ENCODE results near the gene SH2D3A. TPM values are rescaled to one million over a fixed set of nuclear protein-coding genes. Genes with fewer than 3 reads are reported as not detected.
"Not testable (repeated sequence)": the region's sequence is repeated elsewhere in the genome, so short reads cannot be mapped to it uniquely, and the experiment has no call there.

SH2D3A gene
- total RNA-seq, 2 experiments from 2014 or later = 39.2 to 41.3 TPM

DNA sequence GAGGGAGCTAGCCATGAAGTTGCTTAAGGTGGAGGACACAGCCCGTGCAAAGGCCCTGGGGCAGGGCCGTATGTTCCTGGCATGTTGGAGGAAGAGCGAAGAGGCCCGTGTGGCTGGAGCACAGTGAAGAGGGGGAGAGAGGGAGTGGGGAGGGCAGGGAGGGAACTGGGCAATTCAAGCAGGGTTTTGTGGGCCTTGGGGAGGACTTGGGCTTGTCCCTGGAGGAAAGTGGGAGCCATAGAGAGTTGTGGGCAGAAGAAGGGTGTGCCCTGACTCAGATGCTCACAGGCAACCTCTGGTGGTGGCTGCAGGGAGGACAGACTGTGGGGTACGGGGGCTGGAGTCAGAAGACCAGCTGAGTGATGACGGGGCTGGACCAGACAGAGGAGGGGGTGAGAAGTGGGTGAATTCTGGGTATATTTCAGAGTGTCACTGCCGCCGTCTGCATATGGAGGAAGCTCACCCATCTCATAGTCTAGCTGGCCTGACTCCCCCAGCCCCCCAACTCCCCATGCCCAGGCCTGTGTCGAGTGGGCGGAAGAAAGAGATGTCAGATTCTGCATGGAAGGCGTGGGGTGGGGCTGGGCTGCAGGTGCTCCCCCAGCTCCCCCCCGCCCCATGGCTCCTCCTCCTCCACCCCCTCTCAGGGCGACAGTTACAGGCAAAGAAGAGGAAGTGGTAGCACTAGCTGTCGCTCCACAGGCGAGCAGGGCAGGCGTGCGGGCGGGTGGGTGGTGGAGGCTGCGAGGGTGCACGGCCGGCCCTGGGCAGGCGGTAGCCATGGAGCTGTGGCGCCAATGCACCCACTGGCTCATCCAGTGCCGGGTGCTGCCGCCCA, 5.0 kb upstream of the SH2D3A start, which contains the start of gene VAV1:
VAV1 (plus strand) TSS at position 681 of the 838 bp plus-strand sequence; CDS start at position 781, 100 bp downstream.
- intact Hi-C loops (cut with DNase I, micrococcal nuclease) = loop anchor here (1.0 kb wide), 1 partner anchor 29 kb away; no protein-coding TSS in a partner anchor
- ChIA-PET CTCF (interaction anchor here (1.8 to 3.9 kb wide), 6 partner anchors 29 to 91 kb away, joined by 5 to 17 read pairs (median 8); partner anchors contain the start of gene GPR108), POLR2A (interaction anchor here (0.6 to 4.0 kb wide), 24 partner anchors 10 to 576 kb away, joined by 3 to 66 read pairs (median 4); partner anchors contain the start of genes ARHGEF18, GPR108, TNFSF9 and TRIP10)
- TF ChIP-seq, protein P1, sequence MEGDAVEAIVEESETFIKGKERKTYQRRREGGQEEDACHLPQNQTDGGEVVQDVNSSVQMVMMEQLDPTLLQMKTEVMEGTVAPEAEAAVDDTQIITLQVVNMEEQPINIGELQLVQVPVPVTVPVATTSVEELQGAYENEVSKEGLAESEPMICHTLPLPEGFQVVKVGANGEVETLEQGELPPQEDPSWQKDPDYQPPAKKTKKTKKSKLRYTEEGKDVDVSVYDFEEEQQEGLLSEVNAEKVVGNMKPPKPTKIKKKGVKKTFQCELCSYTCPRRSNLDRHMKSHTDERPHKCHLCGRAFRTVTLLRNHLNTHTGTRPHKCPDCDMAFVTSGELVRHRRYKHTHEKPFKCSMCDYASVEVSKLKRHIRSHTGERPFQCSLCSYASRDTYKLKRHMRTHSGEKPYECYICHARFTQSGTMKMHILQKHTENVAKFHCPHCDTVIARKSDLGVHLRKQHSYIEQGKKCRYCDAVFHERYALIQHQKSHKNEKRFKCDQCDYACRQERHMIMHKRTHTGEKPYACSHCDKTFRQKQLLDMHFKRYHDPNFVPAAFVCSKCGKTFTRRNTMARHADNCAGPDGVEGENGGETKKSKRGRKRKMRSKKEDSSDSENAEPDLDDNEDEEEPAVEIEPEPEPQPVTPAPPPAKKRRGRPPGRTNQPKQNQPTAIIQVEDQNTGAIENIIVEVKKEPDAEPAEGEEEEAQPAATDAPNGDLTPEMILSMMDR (IDR thresholded peaks at IDR 0.05) = no peak
- peaks cover 22% of the 10 kb centered on the region for H3K36me3 ChIP-seq (ENCODE audit: insufficient read depth, low read length)
- H3K27me3 ChIP-seq (ENCODE audit: control insufficient read depth in 1 of 2, insufficient read depth in 2 of 2, low read length in 2 of 2) = no peaks in the 10 kb centered on the region
- H3K27ac ChIP-seq (ENCODE audit: low read depth in 1 of 2, low read length in 2 of 2) = peak within 1 kb of the TSS; percentile 78 to 93
- Mint-ChIP-seq H3K36me3 (ENCODE audit: low read depth) (peaks cover 47% of the 10 kb centered on the region), H3K4me3 (peak within 1 kb of the TSS; percentile 99), H3K27ac (peak within 1 kb of the TSS; percentile 95), H3K9me3 (no peaks in the 10 kb centered on the region), H3K27me3 (no peaks in the 10 kb centered on the region), H3K4me1 (ENCODE audit: low read depth) (peaks cover 60% of the 10 kb centered on the region)
- peaks cover 52% of the 10 kb centered on the region for H3K4me1 ChIP-seq (ENCODE audit: insufficient read depth, low read length)
- H3K9me3 ChIP-seq (ENCODE audit: control insufficient read depth in 1 of 2, insufficient read depth in 1 of 2, low read length in 2 of 2) = no peaks in the 10 kb centered on the region
- H3K4me3 ChIP-seq (ENCODE audit: low read length) = peak within 1 kb of the TSS; percentile 99
- DNase-seq = peak; percentile 69 to 93 (median 81)
- peak; percentile 48 for ATAC-seq (ENCODE audit: poor library complexity)

DNA sequence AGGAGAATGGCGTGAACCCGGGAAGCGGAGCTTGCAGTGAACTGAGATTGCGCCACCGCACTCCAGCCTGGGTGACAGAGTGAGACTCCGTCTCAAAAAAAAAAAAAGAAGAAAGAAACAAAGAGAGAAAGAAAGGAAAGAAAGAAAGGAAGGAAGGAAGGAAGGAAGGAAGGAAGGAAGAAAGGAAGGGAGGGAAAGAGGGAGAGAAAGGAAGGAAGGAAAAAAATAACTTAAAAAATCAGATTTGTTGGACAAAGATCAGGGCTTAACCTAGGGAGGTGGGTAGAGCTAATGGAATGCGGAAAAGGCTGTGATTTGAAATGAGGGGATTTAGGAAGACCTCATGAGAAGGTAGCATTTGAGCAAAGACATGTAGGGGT, 4.4 kb upstream of the SH2D3A start:
- H3K4me1 Mint-ChIP-seq (ENCODE audit: low read depth) = peaks cover 60% of the 10 kb centered on the region
- not testable (repeated sequence) for DNase-seq; H3K9me3 ChIP-seq (ENCODE audit: control insufficient read depth in 1 of 2, insufficient read depth in 1 of 2, low read length in 2 of 2); H3K9me3 Mint-ChIP-seq; ATAC-seq (ENCODE audit: poor library complexity); H3K27me3 ChIP-seq (ENCODE audit: control insufficient read depth in 1 of 2, insufficient read depth in 2 of 2, low read length in 2 of 2); H3K27me3 Mint-ChIP-seq; H3K4me3 ChIP-seq (ENCODE audit: low read length)
- H3K27ac Mint-ChIP-seq = peak overlapping the region; percentile 95
- Histone ChIP-seq H3K27ac (ENCODE audit: low read depth in 1 of 2, low read length in 2 of 2) (peak overlapping the region; percentile 60 to 93), H3K4me1 (ENCODE audit: insufficient read depth, low read length) (peaks cover 53% of the 10 kb centered on the region), H3K36me3 (ENCODE audit: insufficient read depth, low read length) (peaks cover 16% of the 10 kb centered on the region)
- peaks cover 47% of the 10 kb centered on the region for H3K36me3 Mint-ChIP-seq (ENCODE audit: low read depth)
- POLR2A ChIA-PET = interaction anchor here (0.7 to 4.0 kb wide), 6 partner anchors 26 to 577 kb away, joined by 4 to 66 read pairs (median 8); partner anchors contain the start of genes ARHGEF18 and GPR108
- intact Hi-C loops (cut with DNase I, micrococcal nuclease) = loop anchor here (1.0 kb wide), 1 partner anchor 30 kb away; no protein-coding TSS in a partner anchor
- H3K4me3 Mint-ChIP-seq = peak overlapping the region; percentile 99
- CTCF ChIA-PET = interaction anchor here (1.8 to 3.9 kb wide), 6 partner anchors 29 to 91 kb away, joined by 5 to 17 read pairs (median 8); partner anchors contain the start of gene GPR108

DNA sequence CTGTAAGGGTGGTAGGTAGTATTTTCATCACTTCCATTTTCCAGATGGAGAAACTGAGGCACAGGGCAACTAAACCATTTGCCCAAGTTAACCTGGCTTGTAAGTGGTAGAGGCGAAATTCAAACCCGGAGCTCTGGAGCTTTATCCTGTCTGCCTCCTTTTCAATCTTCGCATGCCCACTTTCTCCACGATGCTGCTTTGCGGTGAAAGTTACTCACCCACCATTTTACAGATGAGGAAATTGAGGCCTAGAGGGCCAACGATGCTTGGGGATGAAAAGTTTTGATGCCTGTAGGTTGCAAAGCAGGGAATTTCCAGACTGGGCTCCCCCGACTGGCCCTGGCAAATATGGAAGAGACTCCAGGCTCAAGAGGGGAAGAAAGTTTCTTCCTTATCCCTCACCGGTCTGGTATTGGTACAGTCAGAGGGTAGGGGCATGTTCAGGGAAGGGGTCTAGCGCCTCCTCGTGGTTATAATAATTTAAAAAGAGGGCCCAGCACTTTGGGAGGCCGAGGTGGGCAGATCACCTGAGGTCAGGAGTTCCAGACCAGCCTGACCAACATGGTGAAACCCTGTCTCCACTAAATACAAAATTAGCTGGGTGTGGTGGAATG, 1.9 kb upstream of the SH2D3A start:
- POLR2A ChIA-PET = interaction anchor here (1.4 to 3.7 kb wide), 4 partner anchors 31 to 34 kb away, joined by 5 to 32 read pairs (median 20); partner anchors contain the start of genes GPR108 and TRIP10
- intact Hi-C loops (cut with DNase I, micrococcal nuclease) = loop anchor here in 1 of 2 experiments (5.0 kb wide), 1 partner anchor 137 kb away; no protein-coding TSS in a partner anchor
- Histone ChIP-seq H3K27ac (ENCODE audit: low read depth in 1 of 2, low read length in 2 of 2) (peak overlapping the region; percentile 93), H3K4me1 (ENCODE audit: insufficient read depth, low read length) (peaks cover 62% of the 10 kb centered on the region), H3K4me3 (ENCODE audit: low read length) (no peak overlapping the region), H3K36me3 (ENCODE audit: insufficient read depth, low read length) (peaks cover 5% of the 10 kb centered on the region), H3K9me3 (ENCODE audit: control insufficient read depth in 1 of 2, insufficient read depth in 1 of 2, low read length in 2 of 2) (no peaks in the 10 kb centered on the region), H3K27me3 (ENCODE audit: control insufficient read depth in 1 of 2, insufficient read depth in 2 of 2, low read length in 2 of 2) (no peaks in the 10 kb centered on the region)
- DNase-seq (peak in 2 of 14 experiments; percentile 53 to 56), ATAC-seq (ENCODE audit: poor library complexity) (no peak)
- H3K27me3 Mint-ChIP-seq = no peaks in the 10 kb centered on the region
- peak overlapping the region; percentile 96 for H3K27ac Mint-ChIP-seq
- H3K9me3 Mint-ChIP-seq = no peaks in the 10 kb centered on the region
- CTCF ChIA-PET = interaction anchor here (0.7 to 2.5 kb wide), 2 partner anchors 29 to 31 kb away, joined by 3 to 13 read pairs; partner anchors contain the start of gene TRIP10
- TF ChIP-seq, protein P1 (IDR thresholded peaks at IDR 0.05) = peak; percentile 11
- peaks cover 55% of the 10 kb centered on the region for H3K4me1 Mint-ChIP-seq (ENCODE audit: low read depth)
- peaks cover 40% of the 10 kb centered on the region for H3K36me3 Mint-ChIP-seq (ENCODE audit: low read depth)
- peak overlapping the region; percentile 31 for H3K4me3 Mint-ChIP-seq
